ENCODE measurements around the gene ADAMTSL5. TPM values are rescaled to one million over a fixed set of nuclear protein-coding genes. Genes with fewer than 3 reads are reported as not detected.

The ADAMTSL5 gene
- total RNA-seq, 1 experiment from 2014 or later: 23.9 TPM

DNA sequence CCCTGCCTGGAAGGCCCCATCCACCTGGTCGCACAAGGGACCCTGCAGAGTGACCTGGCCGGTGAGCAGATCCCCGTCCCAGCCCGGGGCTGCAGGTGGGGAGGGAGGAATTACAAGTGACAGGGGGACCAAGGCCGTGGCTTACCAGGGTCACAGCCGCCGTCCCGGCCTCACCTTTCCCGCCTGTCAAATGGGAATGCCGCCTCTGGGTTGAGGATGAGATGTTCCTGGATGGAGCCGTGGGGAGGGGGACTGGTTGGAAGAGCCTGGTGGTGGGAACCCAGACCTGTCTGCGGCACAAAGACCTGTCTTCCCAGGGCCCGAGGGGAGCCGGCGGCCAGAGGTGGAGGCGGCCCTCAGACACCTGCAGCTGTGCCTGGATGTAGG is 16.6 kb upstream of the ADAMTSL5 start:
- POLR2A ChIA-PET: no interaction called here
- Mint-ChIP-seq H3K4me1 (ENCODE audit: low read depth, unreplicated experiment) (no peaks in the 10 kb centered on the region), H3K27ac (ENCODE audit: unreplicated experiment) (no peak overlapping the region), H3K36me3 (ENCODE audit: insufficient read depth, unreplicated experiment) (peaks cover 10% of the 10 kb centered on the region), H3K4me3 (ENCODE audit: unreplicated experiment) (no peak overlapping the region), H3K27me3 (ENCODE audit: insufficient read depth, unreplicated experiment) (peaks cover 14% of the 10 kb centered on the region), H3K9me3 (ENCODE audit: unreplicated experiment) (no peaks in the 10 kb centered on the region)
- Histone ChIP-seq H3K4me3 (ENCODE audit: low read depth, low read length) (no peak overlapping the region), H3K36me3 (ENCODE audit: control insufficient read depth, insufficient read depth, low read length) (no peaks in the 10 kb centered on the region), H3K4me1 (no peaks in the 10 kb centered on the region), H3K9me3 (no peaks in the 10 kb centered on the region), H3K27me3 (replicated peaks; ENCODE audit: control insufficient read depth, insufficient read depth, low read length) (peaks cover 3% of the 10 kb centered on the region)
- intact Hi-C loops (cut with micrococcal nuclease; ENCODE audit: unreplicated experiment): no loop called here
- TF ChIP-seq, protein P1, sequence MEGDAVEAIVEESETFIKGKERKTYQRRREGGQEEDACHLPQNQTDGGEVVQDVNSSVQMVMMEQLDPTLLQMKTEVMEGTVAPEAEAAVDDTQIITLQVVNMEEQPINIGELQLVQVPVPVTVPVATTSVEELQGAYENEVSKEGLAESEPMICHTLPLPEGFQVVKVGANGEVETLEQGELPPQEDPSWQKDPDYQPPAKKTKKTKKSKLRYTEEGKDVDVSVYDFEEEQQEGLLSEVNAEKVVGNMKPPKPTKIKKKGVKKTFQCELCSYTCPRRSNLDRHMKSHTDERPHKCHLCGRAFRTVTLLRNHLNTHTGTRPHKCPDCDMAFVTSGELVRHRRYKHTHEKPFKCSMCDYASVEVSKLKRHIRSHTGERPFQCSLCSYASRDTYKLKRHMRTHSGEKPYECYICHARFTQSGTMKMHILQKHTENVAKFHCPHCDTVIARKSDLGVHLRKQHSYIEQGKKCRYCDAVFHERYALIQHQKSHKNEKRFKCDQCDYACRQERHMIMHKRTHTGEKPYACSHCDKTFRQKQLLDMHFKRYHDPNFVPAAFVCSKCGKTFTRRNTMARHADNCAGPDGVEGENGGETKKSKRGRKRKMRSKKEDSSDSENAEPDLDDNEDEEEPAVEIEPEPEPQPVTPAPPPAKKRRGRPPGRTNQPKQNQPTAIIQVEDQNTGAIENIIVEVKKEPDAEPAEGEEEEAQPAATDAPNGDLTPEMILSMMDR (IDR thresholded peaks at IDR 0.05; ENCODE audit: insufficient read depth in 1 of 2, low read depth in 1 of 2, low read length in 1 of 2, severe bottlenecking in 1 of 2, unreplicated experiment in 1 of 2): no peak
- DNase-seq: no peak
- CTCF ChIA-PET: no interaction called here
- no TSS peak for BruUV-seq (replicated peaks)

DNA sequence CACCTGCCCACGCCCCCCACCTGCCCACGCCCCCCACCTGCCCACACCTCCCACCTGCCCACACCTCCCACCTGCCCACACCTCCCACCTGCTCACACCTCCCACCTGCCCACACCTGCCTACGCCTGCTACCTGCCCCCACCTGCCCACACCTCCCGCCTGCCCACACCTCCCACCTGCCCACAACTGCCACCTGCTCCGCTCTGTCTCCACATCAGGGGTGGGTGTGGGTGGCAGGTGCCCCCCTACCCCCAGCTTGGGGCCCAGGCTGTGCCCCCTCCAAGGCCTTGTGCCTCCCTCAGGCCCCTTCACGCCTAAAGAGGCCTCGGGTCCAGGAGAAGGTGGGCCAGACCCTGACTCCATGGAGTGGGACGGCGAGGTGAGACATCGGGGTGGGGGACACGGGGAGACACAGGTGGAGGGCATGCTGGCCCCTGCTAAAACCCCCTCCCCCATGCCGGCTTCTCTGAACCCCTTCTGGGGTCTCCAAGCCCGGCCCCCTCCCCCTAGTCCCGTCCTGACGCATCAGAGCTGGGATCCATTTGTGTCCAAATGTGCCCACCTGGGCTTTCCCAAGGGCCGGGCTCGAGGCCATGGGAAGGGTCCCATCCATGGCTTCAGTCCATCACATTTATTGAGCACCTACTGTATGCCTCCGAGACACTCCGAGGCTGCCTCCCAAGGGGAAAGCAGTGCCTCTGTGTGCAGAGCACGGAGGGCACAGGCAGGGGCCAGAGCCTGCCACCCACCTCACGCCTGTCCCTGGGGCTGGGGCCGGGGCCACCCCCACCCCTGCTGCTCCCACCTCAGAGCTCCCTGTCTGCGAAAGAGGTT is 16.0 kb upstream of the ADAMTSL5 start:
- Histone ChIP-seq H3K27me3 (replicated peaks; ENCODE audit: control insufficient read depth, insufficient read depth, low read length) (peaks cover 3% of the 10 kb centered on the region), H3K4me1 (no peaks in the 10 kb centered on the region), H3K9me3 (no peaks in the 10 kb centered on the region), H3K36me3 (ENCODE audit: control insufficient read depth, insufficient read depth, low read length) (no peaks in the 10 kb centered on the region), H3K4me3 (ENCODE audit: low read depth, low read length) (no peak overlapping the region)
- H3K36me3 Mint-ChIP-seq (ENCODE audit: insufficient read depth, unreplicated experiment): peaks cover 10% of the 10 kb centered on the region
- no TSS peak for BruUV-seq (replicated peaks)
- TF ChIP-seq, protein P1 (IDR thresholded peaks at IDR 0.05; ENCODE audit: insufficient read depth in 1 of 2, low read depth in 1 of 2, low read length in 1 of 2, severe bottlenecking in 1 of 2, unreplicated experiment in 1 of 2): no peak
- no peak for DNase-seq
- intact Hi-C loops (cut with micrococcal nuclease; ENCODE audit: unreplicated experiment): no loop called here
- ChIA-PET CTCF (no interaction called here), POLR2A (no interaction called here)
- peaks cover 14% of the 10 kb centered on the region for H3K27me3 Mint-ChIP-seq (ENCODE audit: insufficient read depth, unreplicated experiment)
- no peaks in the 10 kb centered on the region for H3K9me3 Mint-ChIP-seq (ENCODE audit: unreplicated experiment)
- H3K4me1 Mint-ChIP-seq (ENCODE audit: low read depth, unreplicated experiment): no peaks in the 10 kb centered on the region
- no peak overlapping the region for H3K4me3 Mint-ChIP-seq (ENCODE audit: unreplicated experiment)
- H3K27ac Mint-ChIP-seq (ENCODE audit: unreplicated experiment): no peak overlapping the region

DNA sequence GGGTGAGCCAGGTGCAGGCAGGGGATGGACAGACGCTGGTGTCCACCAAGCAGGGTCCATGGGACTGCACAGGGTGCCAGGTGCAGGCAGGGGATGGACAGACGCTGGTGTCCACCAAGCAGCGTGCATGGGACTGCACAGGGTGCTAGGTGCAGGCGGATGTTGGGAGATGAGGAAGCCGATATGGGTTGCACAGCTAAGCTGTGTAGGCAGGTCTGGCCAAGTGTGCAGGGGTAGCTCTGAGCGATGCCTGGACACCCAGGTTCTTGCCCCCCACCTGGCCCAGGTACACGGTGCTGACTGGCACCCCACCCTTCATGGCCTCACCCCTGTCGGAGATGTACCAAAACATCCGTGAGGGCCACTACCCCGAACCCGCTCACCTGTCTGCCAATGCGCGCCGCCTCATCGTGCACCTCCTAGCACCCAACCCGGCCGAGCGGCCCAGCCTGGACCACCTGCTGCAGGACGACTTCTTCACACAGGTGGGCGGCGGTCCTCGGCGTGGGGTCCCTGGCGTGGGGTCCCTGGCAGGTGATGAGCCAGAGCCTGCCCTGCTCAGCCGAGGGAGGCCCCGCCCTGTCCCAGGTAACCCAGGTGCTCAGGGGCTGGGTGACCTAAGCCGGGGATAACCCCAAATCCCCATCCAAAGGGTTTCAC is 15.0 kb upstream of the ADAMTSL5 start:
- ChIA-PET POLR2A (no interaction called here), CTCF (no interaction called here)
- DNase-seq: no peak
- Histone ChIP-seq H3K9me3 (no peaks in the 10 kb centered on the region), H3K36me3 (ENCODE audit: control insufficient read depth, insufficient read depth, low read length) (no peaks in the 10 kb centered on the region), H3K4me3 (ENCODE audit: low read depth, low read length) (no peak overlapping the region), H3K27me3 (replicated peaks; ENCODE audit: control insufficient read depth, insufficient read depth, low read length) (peaks cover 3% of the 10 kb centered on the region), H3K4me1 (no peaks in the 10 kb centered on the region)
- TF ChIP-seq, protein P1 (IDR thresholded peaks at IDR 0.05; ENCODE audit: insufficient read depth in 1 of 2, low read depth in 1 of 2, low read length in 1 of 2, severe bottlenecking in 1 of 2, unreplicated experiment in 1 of 2): no peak
- Mint-ChIP-seq H3K4me3 (ENCODE audit: unreplicated experiment) (no peak overlapping the region), H3K4me1 (ENCODE audit: low read depth, unreplicated experiment) (no peaks in the 10 kb centered on the region), H3K36me3 (ENCODE audit: insufficient read depth, unreplicated experiment) (peaks cover 10% of the 10 kb centered on the region), H3K27me3 (ENCODE audit: insufficient read depth, unreplicated experiment) (peaks cover 14% of the 10 kb centered on the region), H3K9me3 (ENCODE audit: unreplicated experiment) (no peaks in the 10 kb centered on the region), H3K27ac (ENCODE audit: unreplicated experiment) (no peak overlapping the region)
- intact Hi-C loops (cut with micrococcal nuclease; ENCODE audit: unreplicated experiment): no loop called here
- BruUV-seq (replicated peaks): no TSS peak
